H9 (cell line): ENCODE results near the gene AVPR1A. TPM values are rescaled to one million over a fixed set of nuclear protein-coding genes. Genes with fewer than 3 reads are reported as not detected.
A peak's percentile ranks its signal among the peaks of the same experiment; 100 is the strongest.

ENCODE experiments used
- DNase-seq: peaks from one replicate; pipeline ENCODE4 v3.0.0-alpha.2; 2017
- H2AFZ ChIP-seq: one replicate; pipeline ENCODE4 v1.6.1; 2013; ENCODE audit warnings: mild to moderate bottlenecking, low read length, control low read depth, moderate library complexity
- H2AK5ac ChIP-seq: 2 replicates; pipeline ENCODE4 v1.6.1; 2013; ENCODE audit warnings: low read length, control low read depth, mixed read lengths; ENCODE audit not compliant: insufficient read length
- H2BK120ac ChIP-seq: one replicate; pipeline ENCODE4 v1.6.1; 2013; ENCODE audit warnings: low read depth, mild to moderate bottlenecking, low read length, control low read depth, inconsistent platforms; ENCODE audit not compliant: poor library complexity, severe bottlenecking
- H2BK12ac ChIP-seq: 2 replicates; pipeline ENCODE4 v1.6.1; 2013; ENCODE audit warnings: low read length, control low read depth, mixed read lengths, low read depth; ENCODE audit not compliant: insufficient read length
- H2BK15ac ChIP-seq: 2 replicates; pipeline ENCODE4 v1.6.1; 2013; ENCODE audit warnings: low read depth, low read length, control low read depth
- H2BK20ac ChIP-seq: one replicate; pipeline ENCODE4 v1.6.1; 2013; ENCODE audit warnings: low read depth, mild to moderate bottlenecking, low read length, control low read depth, inconsistent platforms; ENCODE audit not compliant: poor library complexity, severe bottlenecking
- H2BK5ac ChIP-seq: 2 replicates; pipeline ENCODE4 v1.6.1; 2013; ENCODE audit warnings: low read length, control low read depth, mixed read lengths; ENCODE audit not compliant: insufficient read length
- H3K14ac ChIP-seq: 2 replicates; pipeline ENCODE4 v1.6.1; 2013; ENCODE audit warnings: low read length, control low read depth; ENCODE audit not compliant: insufficient read depth
- H3K18ac ChIP-seq: 2 replicates; pipeline ENCODE4 v1.6.1; 2013; ENCODE audit warnings: low read depth, mild to moderate bottlenecking, mixed read lengths, low read length, control low read depth; ENCODE audit not compliant: insufficient read length
- H3K23ac ChIP-seq: 2 replicates; pipeline ENCODE4 v1.6.1; 2013; ENCODE audit warnings: low read length, control low read depth, mixed read lengths, low read depth; ENCODE audit not compliant: insufficient read length
- H3K23me2 ChIP-seq: 2 replicates; pipeline ENCODE4 v1.6.1; 2013; ENCODE audit warnings: low read depth, mild to moderate bottlenecking, mixed read lengths, low read length, control low read depth; ENCODE audit not compliant: insufficient read length, poor library complexity, severe bottlenecking
- H3K27ac ChIP-seq: 2 replicates; pipeline ENCODE4 v1.5.1; 2013; ENCODE audit warnings: low read length, control low read depth, mixed read lengths, low read depth; ENCODE audit not compliant: insufficient read length
- H3K27me3 ChIP-seq: 2 replicates; pipeline ENCODE4 v1.6.1; 2013; ENCODE audit warnings: low read length, control low read depth, inconsistent platforms; ENCODE audit not compliant: insufficient read depth
- H3K4ac ChIP-seq: 2 replicates; pipeline ENCODE4 v1.6.1; 2013; ENCODE audit warnings: low read depth, mild to moderate bottlenecking, control low read depth, inconsistent platforms, low read length, moderate library complexity
- H3K4me1 ChIP-seq: 2 replicates; pipeline ENCODE4 v1.6.1; 2013; ENCODE audit warnings: low read length, control low read depth, inconsistent platforms; ENCODE audit not compliant: insufficient read depth
- H3K4me2 ChIP-seq: 2 replicates; pipeline ENCODE4 v1.6.1; 2013; ENCODE audit warnings: low read length, control low read depth, mixed read lengths; ENCODE audit not compliant: insufficient read length, insufficient read depth
- H3K56ac ChIP-seq: 2 replicates; pipeline ENCODE4 v1.6.1; 2013; ENCODE audit warnings: low read depth, mild to moderate bottlenecking, mixed read lengths, low read length, control low read depth; ENCODE audit not compliant: insufficient read length
- H3K79me1 ChIP-seq: 2 replicates; pipeline ENCODE4 v1.6.1; 2013; ENCODE audit warnings: low read depth, mild to moderate bottlenecking, moderate library complexity, low read length, control low read depth, inconsistent platforms; ENCODE audit not compliant: insufficient read depth, poor library complexity, severe bottlenecking
- H3K79me2 ChIP-seq: 2 replicates; pipeline ENCODE4 v1.6.1; 2013; ENCODE audit warnings: low read length, control low read depth, inconsistent platforms; ENCODE audit not compliant: insufficient read depth
- H3K9ac ChIP-seq: 2 replicates; pipeline ENCODE4 v1.6.1; 2013; ENCODE audit warnings: low read length, control low read depth, mixed read lengths; ENCODE audit not compliant: insufficient read length; ENCODE audit errors: extremely low read depth
- H3K9me3 ChIP-seq: one replicate; pipeline ENCODE4 v1.6.1; 2013; ENCODE audit warnings: low read depth, low read length, inconsistent platforms; ENCODE audit not compliant: control insufficient read depth
- H3T11ph ChIP-seq: one replicate; pipeline ENCODE4 v1.6.1; 2013; ENCODE audit warnings: mild to moderate bottlenecking, low read length, control low read depth, inconsistent platforms
- H4K20me1 ChIP-seq: one replicate; pipeline ENCODE4 v1.6.1; 2013; ENCODE audit not compliant: control insufficient read depth, insufficient read length, insufficient read depth
- H4K5ac ChIP-seq: 2 replicates; pipeline ENCODE4 v1.6.1; 2013; ENCODE audit warnings: low read depth, mild to moderate bottlenecking, mixed read lengths, low read length, control low read depth; ENCODE audit not compliant: insufficient read length
- H4K8ac ChIP-seq: replicated peaks from 2 replicates; pipeline ENCODE4 v1.6.1; 2013; ENCODE audit warnings: low read length, control low read depth, mixed read lengths, low read depth; ENCODE audit not compliant: insufficient read length
- H4K91ac ChIP-seq: 2 replicates; pipeline ENCODE4 v1.6.1; 2013; ENCODE audit warnings: low read depth, mild to moderate bottlenecking, moderate library complexity, mixed read lengths, low read length, control low read depth; ENCODE audit not compliant: insufficient read length
- H3K27ac Mint-ChIP-seq, 3 experiments: 2 replicates in 2 of 3; 3 replicates in 1 of 3; pipeline ENCODE4 v1.8.0; 2020 to 2021; ENCODE audit warnings: mixed read lengths in 3 of 3, mild to moderate bottlenecking in 1 of 3, moderate library complexity in 1 of 3
- H3K27me3 Mint-ChIP-seq: 2 replicates; pipeline ENCODE4 v1.8.0; 2021; ENCODE audit warnings: low read depth, mild to moderate bottlenecking, moderate library complexity, mixed read lengths
- H3K36me3 Mint-ChIP-seq, 3 experiments: 2 replicates in 2 of 3; 3 replicates in 1 of 3; pipeline ENCODE4 v1.8.0; 2020 to 2021; ENCODE audit warnings: low read depth in 3 of 3, mixed read lengths in 3 of 3; ENCODE audit not compliant: insufficient read depth in 1 of 3
- H3K4me1 Mint-ChIP-seq, 2 experiments: 2 replicates each; pipeline ENCODE4 v1.8.0; 2020; ENCODE audit warnings: mixed read lengths in 2 of 2
- H3K4me3 Mint-ChIP-seq, 2 experiments: 2 replicates in 1 of 2; 3 replicates in 1 of 2; pipeline ENCODE4 v1.8.0; 2020 to 2021; ENCODE audit warnings: mild to moderate bottlenecking in 2 of 2, mixed read lengths in 2 of 2, moderate library complexity in 1 of 2
- H3K9me3 Mint-ChIP-seq, 2 experiments: 2 replicates in 1 of 2; 3 replicates in 1 of 2; pipeline ENCODE4 v1.8.0; 2020; ENCODE audit warnings: mild to moderate bottlenecking in 2 of 2, mixed read lengths in 2 of 2, moderate library complexity in 1 of 2
- whole genome bisulfite sequencing: extraction: QIAGEN DNeasy Blood & Tissue Kit; methylation state at CpG from one replicate; pipeline ENCODE4 v1.1.7; 2013; ENCODE audit warnings: missing lambda C conversion rate, low lambda C conversion rate, mixed read lengths; ENCODE audit not compliant: insufficient read length; ENCODE audit errors: extremely low coverage; 5-methylcytosine and 5-hydroxymethylcytosine counted together
- long read RNA-seq: library from polyadenylated mRNA; unstranded; transcript quantifications from one replicate; pipeline ENCODE4 v2.0.0, GENCODE V29; 2020
- total RNA-seq: library from RNA; stranded (reverse); gene quantifications from 2 replicates; pipeline ENCODE4 v1.2.1, GENCODE V29; 2021
- TF ChIP-seq, protein P1 (sequence below): fragments of 200-600 bp; sonication (generic); conservative IDR thresholded peaks from 3 replicates; pipeline ENCODE4 v1.8.0; 2021; ENCODE audit warnings: antibody characterized with exemption, mild to moderate bottlenecking

The AVPR1A gene
- total RNA-seq: 0.13 and 0.22 TPM in 2 replicates
- long read RNA-seq: 0 reads

DNA sequence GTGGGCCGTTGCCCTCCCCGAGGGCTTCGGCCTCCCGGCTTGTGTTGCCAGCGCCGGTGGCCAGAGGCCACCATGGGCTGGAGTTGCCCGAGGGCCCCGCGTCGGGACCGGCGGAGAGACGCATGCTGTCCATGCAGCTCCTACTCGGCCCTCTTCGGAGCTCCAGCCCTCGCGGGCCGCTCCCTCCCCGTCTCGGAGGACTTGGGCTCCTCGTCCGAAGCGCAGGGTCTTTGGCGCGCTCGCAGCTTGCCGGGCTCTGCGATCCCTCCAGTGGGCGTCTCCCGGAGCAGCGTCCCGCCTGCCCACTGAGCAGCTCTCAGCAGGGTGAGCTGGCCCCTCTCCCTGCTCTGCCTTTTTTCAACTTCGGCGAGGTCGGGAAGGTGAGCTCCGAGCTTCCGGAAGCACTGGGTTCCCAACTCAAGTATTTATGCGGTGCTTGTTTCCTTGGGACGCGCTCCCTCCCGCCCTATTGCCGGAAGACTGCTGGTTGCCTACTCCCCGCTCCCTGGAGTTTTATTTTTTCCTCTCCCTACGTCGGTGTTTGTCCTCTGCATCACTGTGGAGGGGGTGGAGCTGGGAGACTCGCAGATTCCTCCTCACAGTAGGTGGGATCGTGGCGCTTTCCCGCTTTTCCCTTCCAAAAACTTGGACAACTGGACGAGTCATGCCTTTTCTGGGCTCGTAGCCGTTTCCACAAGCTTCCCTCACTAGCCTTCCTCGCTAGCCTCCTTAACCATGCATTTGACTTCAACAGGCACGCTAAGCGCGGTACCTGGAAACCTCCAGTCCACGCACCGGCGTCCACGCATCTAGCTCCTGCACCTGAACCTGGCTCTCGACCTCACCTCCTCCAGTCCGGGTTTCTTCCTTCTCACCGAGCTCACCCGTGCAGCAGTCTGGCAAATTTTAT, at the start of gene AVPR1A:
TSS of gene AVPR1A (minus strand) at position 489 of the 910 bp plus-strand sequence. CDS start at position 124, 365 bp downstream.
- Histone ChIP-seq H2BK120ac (no peak within 1 kb of the TSS), H3K18ac (no peak within 1 kb of the TSS), H2AFZ (no peak within 1 kb of the TSS), H3K23ac (no peak within 1 kb of the TSS), H3K27ac (no peak within 1 kb of the TSS), H2BK20ac (no peak within 1 kb of the TSS), H3K9me3 (no peaks in the 10 kb centered on the region), H3K79me1 (no peaks in the 10 kb centered on the region), H3K14ac (peak within 1 kb of the TSS; percentile 44; the same call in 1 of the 2 replicates), H3K27me3 (peaks cover 25% of the 10 kb centered on the region), H2AK5ac (no peak within 1 kb of the TSS), H3T11ph (no peak within 1 kb of the TSS), H2BK15ac (no peak within 1 kb of the TSS), H3K23me2 (peaks cover 19% of the 10 kb centered on the region), H4K8ac (no peak within 1 kb of the TSS), H3K56ac (no peak within 1 kb of the TSS), H3K79me2 (no peaks in the 10 kb centered on the region), H2BK5ac (no peak within 1 kb of the TSS), H4K5ac (no peak within 1 kb of the TSS), H3K4ac (no peak within 1 kb of the TSS), H3K9ac (no peak within 1 kb of the TSS), H4K91ac (no peak within 1 kb of the TSS), H3K4me2 (peak within 1 kb of the TSS; percentile 99), H4K20me1 (no peaks in the 10 kb centered on the region), H2BK12ac (no peak within 1 kb of the TSS), H3K4me1 (no peaks in the 10 kb centered on the region)
- H3K36me3 Mint-ChIP-seq: peaks cover 4 to 13% (median 8%) of the 10 kb centered on the region in 3 experiments; a peak in 6 of 7 replicates
- peak; percentile 79 for DNase-seq
- TF ChIP-seq, protein P1, sequence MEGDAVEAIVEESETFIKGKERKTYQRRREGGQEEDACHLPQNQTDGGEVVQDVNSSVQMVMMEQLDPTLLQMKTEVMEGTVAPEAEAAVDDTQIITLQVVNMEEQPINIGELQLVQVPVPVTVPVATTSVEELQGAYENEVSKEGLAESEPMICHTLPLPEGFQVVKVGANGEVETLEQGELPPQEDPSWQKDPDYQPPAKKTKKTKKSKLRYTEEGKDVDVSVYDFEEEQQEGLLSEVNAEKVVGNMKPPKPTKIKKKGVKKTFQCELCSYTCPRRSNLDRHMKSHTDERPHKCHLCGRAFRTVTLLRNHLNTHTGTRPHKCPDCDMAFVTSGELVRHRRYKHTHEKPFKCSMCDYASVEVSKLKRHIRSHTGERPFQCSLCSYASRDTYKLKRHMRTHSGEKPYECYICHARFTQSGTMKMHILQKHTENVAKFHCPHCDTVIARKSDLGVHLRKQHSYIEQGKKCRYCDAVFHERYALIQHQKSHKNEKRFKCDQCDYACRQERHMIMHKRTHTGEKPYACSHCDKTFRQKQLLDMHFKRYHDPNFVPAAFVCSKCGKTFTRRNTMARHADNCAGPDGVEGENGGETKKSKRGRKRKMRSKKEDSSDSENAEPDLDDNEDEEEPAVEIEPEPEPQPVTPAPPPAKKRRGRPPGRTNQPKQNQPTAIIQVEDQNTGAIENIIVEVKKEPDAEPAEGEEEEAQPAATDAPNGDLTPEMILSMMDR: no peak
- H3K27me3 Mint-ChIP-seq: peaks cover 80% of the 10 kb centered on the region
- WGBS: no CpG with 5 or more reads among the region's 64 CpGs
- H3K27ac Mint-ChIP-seq: peak within 1 kb of the TSS in 1 of 3 experiments; percentile 75; a peak in 1 of 7 replicates
- peaks cover 12 to 21% of the 10 kb centered on the region in 2 experiments for H3K9me3 Mint-ChIP-seq
- H3K4me1 Mint-ChIP-seq: peaks cover 19 to 22% of the 10 kb centered on the region in 2 experiments
- H3K4me3 Mint-ChIP-seq: peak within 1 kb of the TSS; percentile 70 to 92
